A549 (cell line): ENCODE measurements around the gene NDRG2. TPM values are rescaled to one million over a fixed set of nuclear protein-coding genes. Genes with fewer than 3 reads are reported as not detected.

ENCODE experiments used
- ATAC-seq, 2 experiments: fragments of 200-7000 bp in 1 of 2; fragments of >200 bp in 1 of 2; cut with Nextera tagmentation in 1 of 2; cut with Tn5 transposase in 1 of 2; 3 replicates each; pipeline versions ENCODE4 v1.8.0 to v1.9.1; 2018 to 2020; ENCODE audit warnings: mild to moderate bottlenecking in 1 of 2, moderate library complexity in 1 of 2
- CTCF ChIA-PET: fragments of 300-600 bp; sonication (Branson Sonifier 250); formaldehyde crosslinking; extraction: SDS; loops from one replicate; lab custom pipeline; 2021; ENCODE audit warnings: antibody characterized with exemption, inconsistent platforms; lab: Yijun Ruan, JAX
- POLR2A ChIA-PET: fragments of 350-600 bp; formaldehyde crosslinking; extraction: SDS; loops from one replicate; lab custom pipeline; 2021; ENCODE audit warnings: antibody characterized with exemption, inconsistent platforms; lab: Yijun Ruan, JAX
- DNase-seq, 2 experiments: peaks; one replicate each; pipeline versions ENCODE4 v3.0.0 to v3.0.0-alpha.2; 2011 to 2016; ENCODE audit warnings: low read depth in 1 of 2, low spot score in 1 of 2
- FAIRE-seq: peaks from 2 replicates; lab custom pipeline; 2011; peaks lifted over from hg19 to GRCh38; lab: Jason Lieb, UNC
- H3K27ac ChIP-seq, 2 experiments: fragments of >200 bp; sonication (Bioruptor Twin); formaldehyde crosslinking; 3 replicates each; pipeline ENCODE4 v1.5.1; 2016 to 2017
- H3K4me1 ChIP-seq: fragments of >200 bp; sonication (Bioruptor Twin); formaldehyde crosslinking; 3 replicates; pipeline ENCODE4 v1.6.1; 2016
- H3K4me2 ChIP-seq: fragments of >200 bp; sonication (Bioruptor Twin); formaldehyde crosslinking; 3 replicates; pipeline ENCODE4 v1.6.1; 2016
- H3K4me3 ChIP-seq: fragments of >200 bp; sonication (Bioruptor Twin); formaldehyde crosslinking; 3 replicates; pipeline ENCODE4 v1.5.1; 2016
- H3K9me3 ChIP-seq: fragments of >200 bp; sonication (Bioruptor Twin); formaldehyde crosslinking; 3 replicates; pipeline ENCODE4 v1.6.1; 2016
- ATOH8 ChIP-seq: fragments of 250-450 bp; sonication (Bioruptor Pico); IDR thresholded peaks from 2 replicates; pipeline ENCODE4 v1.5.0; 2020; ENCODE audit warnings: low read depth, mild to moderate bottlenecking, moderate library complexity
- CHD2 ChIP-seq: fragments of 150-350 bp; IDR thresholded peaks from 2 replicates; pipeline ENCODE4 v1.6.1; 2014; ENCODE audit warnings: low read length; ENCODE audit not compliant: partially characterized antibody
- CHD4 ChIP-seq: fragments of 200-600 bp; sonication (generic); IDR thresholded peaks from 2 replicates; pipeline ENCODE4 v1.6.1; 2016; ENCODE audit warnings: antibody characterized with exemption, mild to moderate bottlenecking, borderline replicate concordance
- EHF ChIP-seq: fragments of 250-450 bp; sonication (Bioruptor Pico); IDR thresholded peaks from 2 replicates; pipeline ENCODE4 v1.5.0; 2020; ENCODE audit warnings: mild to moderate bottlenecking
- ESRRA ChIP-seq: fragments of 150-350 bp; IDR thresholded peaks from 2 replicates; pipeline ENCODE4 v1.6.1; 2014; ENCODE audit warnings: mild to moderate bottlenecking, low read length, borderline replicate concordance
- FOXS1 ChIP-seq: fragments of 250-450 bp; sonication (Bioruptor Pico); IDR thresholded peaks from 2 replicates; pipeline ENCODE4 v1.5.0; 2020; ENCODE audit warnings: mild to moderate bottlenecking, moderate library complexity
- GATA3 ChIP-seq: IDR thresholded peaks from 2 replicates; pipeline ENCODE4 v1.6.1; 2012; ENCODE audit warnings: borderline replicate concordance
- HOXB5 ChIP-seq: fragments of 250-450 bp; sonication (Bioruptor Pico); IDR thresholded peaks from 2 replicates; pipeline ENCODE4 v1.5.0; 2020; ENCODE audit warnings: mild to moderate bottlenecking, moderate library complexity
- MAFK ChIP-seq: fragments of 450-650 bp; IDR thresholded peaks from 2 replicates; pipeline ENCODE4 v1.6.1; 2014; ENCODE audit not compliant: partially characterized antibody
- PHF8 ChIP-seq: fragments of 200-600 bp; sonication (generic); IDR thresholded peaks from 2 replicates; pipeline ENCODE4 v1.6.1; 2016; ENCODE audit warnings: low read depth, mild to moderate bottlenecking, antibody characterized with exemption, moderate library complexity, borderline replicate concordance
- POLR2A ChIP-seq: IDR thresholded peaks from 2 replicates; pipeline ENCODE4 v1.6.1; 2012; ENCODE audit warnings: mild to moderate bottlenecking, low read length
- RFX5 ChIP-seq: fragments of 450-650 bp; IDR thresholded peaks from 2 replicates; pipeline ENCODE4 v1.7.1; 2014; ENCODE audit warnings: antibody characterized with exemption, mild to moderate bottlenecking, moderate library complexity
- SREBF2 ChIP-seq: fragments of 450-650 bp; IDR thresholded peaks from 2 replicates; pipeline ENCODE4 v1.6.1; 2014; ENCODE audit warnings: mild to moderate bottlenecking, moderate library complexity
- TFCP2L1 ChIP-seq: fragments of 250-450 bp; sonication (Bioruptor Pico); IDR thresholded peaks from 2 replicates; pipeline ENCODE4 v1.5.0; 2021; ENCODE audit warnings: mild to moderate bottlenecking
- TP53 ChIP-seq: fragments of 250-450 bp; sonication (Bioruptor Pico); IDR thresholded peaks from 2 replicates; pipeline ENCODE4 v1.5.0; 2021; ENCODE audit warnings: mild to moderate bottlenecking, moderate library complexity
- ZFP36 ChIP-seq: fragments of 450-650 bp; IDR thresholded peaks from 2 replicates; pipeline ENCODE4 v1.6.1; 2014; ENCODE audit warnings: borderline replicate concordance; ENCODE audit not compliant: partially characterized antibody
- WGBS: methylation state at CpG from one replicate; pipeline ENCODE4 v1.1.6; 2017; ENCODE audit errors: missing lambda C conversion rate; 5-methylcytosine and 5-hydroxymethylcytosine counted together
- polyA minus RNA-seq: library from RNA; depleted of rRNA, polyadenylated mRNA; stranded (reverse); fragments of >200 nt; gene quantifications from 2 replicates; pipeline ENCODE4 v1.2.3, GENCODE V29; 2011; rRNA and poly(A)+ RNA removed
- polyA plus RNA-seq, 4 experiments: library from polyadenylated mRNA; depleted of rRNA in 3 of 4; stranded (reverse); fragments of >200 nt; fragmentation: RNase III in 1 of 4; extraction: RNeasy Plus Mini Kit Qiagen cat#74134 plus additional on column Dnase treatment in 1 of 4; gene quantifications; 2 replicates in 3 of 4; 3 replicates in 1 of 4; pipeline ENCODE4 v1.2.3, GENCODE V29; 2011 to 2017
- TF ChIP-seq, protein P1 (sequence below): fragments of 250-450 bp; sonication (Bioruptor Pico); IDR thresholded peaks from 2 replicates; pipeline ENCODE4 v1.5.0; 2021; ENCODE audit warnings: mild to moderate bottlenecking, moderate library complexity, borderline replicate concordance
- TF ChIP-seq, protein P2 (sequence below): fragments of 200-600 bp; sonication (generic); IDR thresholded peaks from 2 replicates; pipeline ENCODE4 v1.6.1; 2016; ENCODE audit warnings: antibody characterized with exemption, mild to moderate bottlenecking, moderate library complexity
- TF ChIP-seq, protein P3 (sequence below): IDR thresholded peaks from 2 replicates; pipeline ENCODE4 v1.6.1; 2012
- TF ChIP-seq, protein P4 (sequence below): IDR thresholded peaks from 2 replicates; pipeline ENCODE4 v1.6.1; 2012; ENCODE audit warnings: low read depth, borderline replicate concordance

The NDRG2 gene
- 6.8 and 8.8 TPM in 2 replicates for polyA plus RNA-seq (2011; rRNA removed)
- polyA plus RNA-seq (2012; cell fraction: cytosol; rRNA removed), result 4.5 and 5.1 TPM in 2 replicates
- 6.4 and 9.1 TPM in 2 replicates for polyA plus RNA-seq (2012; cell fraction: nucleus; rRNA removed)
- 3.6 to 4.7 TPM (median 4.1 TPM) in 3 replicates for polyA plus RNA-seq (2017; fragmentation: RNase III; extraction: RNeasy Plus Mini Kit Qiagen cat#74134 plus additional on column Dnase treatment)
- 4.7 TPM in 2 replicates for polyA minus RNA-seq

DNA sequence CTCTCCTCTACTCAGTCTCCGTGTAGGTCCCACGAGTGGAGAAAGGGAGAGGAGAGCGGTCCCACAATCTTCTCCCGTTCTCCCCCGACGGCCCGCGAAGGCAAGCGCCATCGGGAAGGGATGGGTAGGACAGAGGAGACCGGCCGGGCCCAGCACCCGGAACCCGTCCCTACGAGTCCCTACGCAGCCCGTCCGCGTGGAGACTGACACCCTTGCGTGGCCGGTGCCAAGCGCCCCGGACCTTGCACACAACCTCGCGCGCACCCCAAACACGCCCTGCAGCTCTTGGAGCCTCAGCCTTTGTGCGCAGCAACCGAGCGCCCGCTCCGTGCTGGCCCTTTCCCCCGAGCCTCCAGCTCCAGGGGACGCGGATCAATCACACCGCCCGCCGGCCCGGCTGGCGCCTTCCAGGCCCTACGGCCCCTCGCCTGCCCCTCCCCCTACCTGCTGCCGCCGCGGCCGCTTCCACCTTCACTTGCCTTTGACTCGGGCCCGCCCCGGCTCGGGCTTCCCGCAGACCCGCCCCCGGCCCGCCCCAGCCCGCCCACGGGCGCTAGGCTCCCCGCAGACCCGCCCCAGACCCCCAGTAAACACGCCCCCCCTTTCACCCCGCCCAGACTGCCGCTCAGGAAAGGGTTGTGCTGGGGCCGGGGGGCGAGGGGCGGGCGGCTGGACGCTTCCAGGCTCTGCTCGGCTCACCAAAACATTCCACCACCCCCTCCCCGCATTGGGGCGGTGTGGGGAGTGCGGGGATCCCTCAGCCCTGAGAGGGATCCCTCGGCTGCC lies at the start of gene NDRG2:
Gene NDRG2, minus strand, starts transcription at position 477 of the 786 bp plus-strand sequence. CDS start 1,746 bp downstream, outside the sequence.
- Histone ChIP-seq H3K4me1 (0 out of 3 replicates have a peak, but pooled peaks cover 3% of the 10 kb centered on the region), H3K4me2 (peak within 1 kb of the TSS; percentile 79), H3K9me3 (no peaks in the 10 kb centered on the region), H3K4me3 (peak within 1 kb of the TSS; percentile 58), H3K27ac (peak within 1 kb of the TSS; percentile 67 to 84)
- WGBS, result 56% methylated on average over 12 of the region's 72 CpGs
- peak; percentile 78 to 85 for ATAC-seq
- FAIRE-seq, result no peak
- DNase-seq, result peak; percentile 14 to 49
- CTCF ChIA-PET, result interaction anchor here (1.0 to 16.3 kb wide), 5 partner anchors 10 to 79 kb away, joined by 3 to 323 read pairs (median 21); partner anchors contain the start of genes RNASE7 and SLC39A2
- POLR2A ChIA-PET, result no interaction called here
- no peak for TF ChIP-seq ZFP36
- TF ChIP-seq PHF8, result peak; percentile 34; the same call in 1 of the 2 replicates

DNA sequence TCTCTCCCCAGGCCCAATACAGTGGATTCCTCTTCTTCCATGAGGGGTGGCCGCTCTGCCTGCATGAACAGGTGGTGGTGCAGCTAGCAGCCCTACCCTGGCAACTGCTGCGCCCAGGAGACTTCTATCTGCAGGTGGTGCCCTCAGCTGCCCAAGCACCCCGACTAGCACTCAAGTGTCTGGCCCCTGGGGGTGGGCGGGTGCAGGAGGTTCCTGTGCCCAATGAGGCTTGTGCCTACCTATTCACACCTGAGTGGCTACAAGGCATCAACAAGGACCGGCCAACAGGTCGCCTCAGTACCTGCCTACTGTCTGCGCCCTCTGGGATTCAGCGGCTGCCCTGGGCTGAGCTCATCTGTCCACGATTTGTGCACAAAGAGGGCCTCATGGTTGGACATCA lies 49.1 kb upstream of the NDRG2 start:
- no peak for FAIRE-seq
- no peaks in the 10 kb centered on the region for H3K9me3 ChIP-seq
- no peak for ATAC-seq
- H3K4me3 ChIP-seq, result no peak overlapping the region
- no peak overlapping the region for H3K4me2 ChIP-seq
- ChIA-PET CTCF (interaction anchor here (1.3 to 15.5 kb wide), 3 partner anchors 18 to 77 kb away, joined by 4 to 369 read pairs (median 100); partner anchors contain the start of genes TMEM253 and ZNF219), POLR2A (no interaction called here)
- no peak for DNase-seq
- H3K4me1 ChIP-seq, result peaks cover 18% of the 10 kb centered on the region
- WGBS, result 85% methylated on average over 5 of the region's 9 CpGs
- H3K27ac ChIP-seq, result no peak overlapping the region
- no peak for TF ChIP-seq RFX5
- TF ChIP-seq CHD2, result no peak
- TF ChIP-seq, protein P1, sequence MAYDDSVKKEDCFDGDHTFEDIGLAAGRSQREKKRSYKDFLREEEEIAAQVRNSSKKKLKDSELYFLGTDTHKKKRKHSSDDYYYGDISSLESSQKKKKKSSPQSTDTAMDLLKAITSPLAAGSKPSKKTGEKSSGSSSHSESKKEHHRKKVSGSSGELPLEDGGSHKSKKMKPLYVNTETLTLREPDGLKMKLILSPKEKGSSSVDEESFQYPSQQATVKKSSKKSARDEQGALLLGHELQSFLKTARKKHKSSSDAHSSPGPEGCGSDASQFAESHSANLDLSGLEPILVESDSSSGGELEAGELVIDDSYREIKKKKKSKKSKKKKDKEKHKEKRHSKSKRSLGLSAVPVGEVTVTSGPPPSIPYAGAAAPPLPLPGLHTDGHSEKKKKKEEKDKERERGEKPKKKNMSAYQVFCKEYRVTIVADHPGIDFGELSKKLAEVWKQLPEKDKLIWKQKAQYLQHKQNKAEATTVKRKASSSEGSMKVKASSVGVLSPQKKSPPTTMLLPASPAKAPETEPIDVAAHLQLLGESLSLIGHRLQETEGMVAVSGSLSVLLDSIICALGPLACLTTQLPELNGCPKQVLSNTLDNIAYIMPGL (CRISPR knock-in tag), result no peak
- no peak for TF ChIP-seq ATOH8 (CRISPR knock-in tag)
- TF ChIP-seq TP53 (CRISPR knock-in tag), result no peak

DNA sequence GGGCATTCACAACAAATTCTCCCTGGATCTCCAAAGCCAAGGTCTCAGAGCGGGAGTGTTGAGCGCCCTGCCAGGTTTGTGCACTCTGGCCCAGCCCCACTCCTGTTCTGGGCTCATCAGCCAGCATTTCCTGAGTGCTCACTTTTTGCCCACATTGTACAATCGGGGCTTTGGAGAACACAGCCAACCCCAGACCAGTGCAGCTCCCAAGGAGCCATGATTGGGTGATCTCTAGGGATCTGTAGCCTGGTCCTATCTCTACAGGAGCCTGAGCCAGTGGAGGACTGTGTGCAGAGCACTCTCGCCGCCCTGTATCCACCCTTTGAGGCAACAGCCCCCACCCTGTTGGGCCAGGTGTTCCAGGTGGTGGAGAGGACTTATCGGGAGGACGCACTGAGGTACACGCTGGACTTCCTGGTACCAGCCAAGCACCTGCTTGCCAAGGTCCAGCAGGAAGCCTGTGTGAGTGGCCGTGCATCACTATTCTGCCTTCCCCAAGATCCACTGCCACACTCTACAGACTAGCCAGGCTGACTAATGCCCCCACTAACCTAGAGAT lies 48.0 kb upstream of the NDRG2 start:
- H3K4me3 ChIP-seq, result no peak overlapping the region
- POLR2A ChIA-PET, result no interaction called here
- no peak for TF ChIP-seq ATOH8 (CRISPR knock-in tag)
- TF ChIP-seq, protein P2, sequence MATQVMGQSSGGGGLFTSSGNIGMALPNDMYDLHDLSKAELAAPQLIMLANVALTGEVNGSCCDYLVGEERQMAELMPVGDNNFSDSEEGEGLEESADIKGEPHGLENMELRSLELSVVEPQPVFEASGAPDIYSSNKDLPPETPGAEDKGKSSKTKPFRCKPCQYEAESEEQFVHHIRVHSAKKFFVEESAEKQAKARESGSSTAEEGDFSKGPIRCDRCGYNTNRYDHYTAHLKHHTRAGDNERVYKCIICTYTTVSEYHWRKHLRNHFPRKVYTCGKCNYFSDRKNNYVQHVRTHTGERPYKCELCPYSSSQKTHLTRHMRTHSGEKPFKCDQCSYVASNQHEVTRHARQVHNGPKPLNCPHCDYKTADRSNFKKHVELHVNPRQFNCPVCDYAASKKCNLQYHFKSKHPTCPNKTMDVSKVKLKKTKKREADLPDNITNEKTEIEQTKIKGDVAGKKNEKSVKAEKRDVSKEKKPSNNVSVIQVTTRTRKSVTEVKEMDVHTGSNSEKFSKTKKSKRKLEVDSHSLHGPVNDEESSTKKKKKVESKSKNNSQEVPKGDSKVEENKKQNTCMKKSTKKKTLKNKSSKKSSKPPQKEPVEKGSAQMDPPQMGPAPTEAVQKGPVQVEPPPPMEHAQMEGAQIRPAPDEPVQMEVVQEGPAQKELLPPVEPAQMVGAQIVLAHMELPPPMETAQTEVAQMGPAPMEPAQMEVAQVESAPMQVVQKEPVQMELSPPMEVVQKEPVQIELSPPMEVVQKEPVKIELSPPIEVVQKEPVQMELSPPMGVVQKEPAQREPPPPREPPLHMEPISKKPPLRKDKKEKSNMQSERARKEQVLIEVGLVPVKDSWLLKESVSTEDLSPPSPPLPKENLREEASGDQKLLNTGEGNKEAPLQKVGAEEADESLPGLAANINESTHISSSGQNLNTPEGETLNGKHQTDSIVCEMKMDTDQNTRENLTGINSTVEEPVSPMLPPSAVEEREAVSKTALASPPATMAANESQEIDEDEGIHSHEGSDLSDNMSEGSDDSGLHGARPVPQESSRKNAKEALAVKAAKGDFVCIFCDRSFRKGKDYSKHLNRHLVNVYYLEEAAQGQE, result no peak
- TF ChIP-seq FOXS1, result no peak
- TF ChIP-seq TFCP2L1 (CRISPR knock-in tag), result no peak
- no peak for TF ChIP-seq POLR2A
- TF ChIP-seq, protein P3, sequence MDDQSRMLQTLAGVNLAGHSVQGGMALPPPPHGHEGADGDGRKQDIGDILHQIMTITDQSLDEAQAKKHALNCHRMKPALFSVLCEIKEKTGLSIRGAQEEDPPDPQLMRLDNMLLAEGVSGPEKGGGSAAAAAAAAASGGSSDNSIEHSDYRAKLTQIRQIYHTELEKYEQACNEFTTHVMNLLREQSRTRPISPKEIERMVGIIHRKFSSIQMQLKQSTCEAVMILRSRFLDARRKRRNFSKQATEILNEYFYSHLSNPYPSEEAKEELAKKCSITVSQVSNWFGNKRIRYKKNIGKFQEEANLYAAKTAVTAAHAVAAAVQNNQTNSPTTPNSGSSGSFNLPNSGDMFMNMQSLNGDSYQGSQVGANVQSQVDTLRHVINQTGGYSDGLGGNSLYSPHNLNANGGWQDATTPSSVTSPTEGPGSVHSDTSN, result no peak
- TF ChIP-seq ESRRA, result no peak
- no peak for TF ChIP-seq MAFK
- TF ChIP-seq CHD4, result no peak
- no peak for TF ChIP-seq EHF (CRISPR knock-in tag)
- no peak for TF ChIP-seq GATA3
- no peak for TF ChIP-seq HOXB5 (CRISPR knock-in tag)
- TF ChIP-seq, protein P4, sequence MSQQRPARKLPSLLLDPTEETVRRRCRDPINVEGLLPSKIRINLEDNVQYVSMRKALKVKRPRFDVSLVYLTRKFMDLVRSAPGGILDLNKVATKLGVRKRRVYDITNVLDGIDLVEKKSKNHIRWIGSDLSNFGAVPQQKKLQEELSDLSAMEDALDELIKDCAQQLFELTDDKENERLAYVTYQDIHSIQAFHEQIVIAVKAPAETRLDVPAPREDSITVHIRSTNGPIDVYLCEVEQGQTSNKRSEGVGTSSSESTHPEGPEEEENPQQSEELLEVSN, result no peak
- TF ChIP-seq SREBF2, result no peak
- no peak overlapping the region for H3K27ac ChIP-seq
- FAIRE-seq (no peak), ATAC-seq (no peak), DNase-seq (no peak)
- CTCF ChIA-PET, result interaction anchor here (1.3 to 15.5 kb wide), 7 partner anchors 9 to 101 kb away, joined by 3 to 369 read pairs (median 25); partner anchors contain the start of genes TMEM253 and ZNF219
- peaks cover 23% of the 10 kb centered on the region for H3K4me1 ChIP-seq
- H3K9me3 ChIP-seq, result no peaks in the 10 kb centered on the region
- no peak overlapping the region for H3K4me2 ChIP-seq
- 92% methylated on average over 9 of the region's 9 CpGs for WGBS
